Dermis blood vessel endothelial cell (primary cell): ENCODE results near the gene FGGY. TPM values are rescaled to one million over a fixed set of nuclear protein-coding genes. Genes with fewer than 3 reads are reported as not detected.
"Not testable (repeated sequence)": the region's sequence is repeated elsewhere in the genome, so short reads cannot be mapped to it uniquely, and the experiment has no call there.

Experiments
- DNase-seq: peaks from one replicate; pipeline ENCODE4 v3.0.0; 2010
- total RNA-seq: library from RNA; depleted of rRNA; stranded (reverse); fragments of >200 nt; gene quantifications from 2 replicates; pipeline ENCODE4 v1.2.3, GENCODE V29; 2014

The FGGY gene
- total RNA-seq, 1 donor from 2014 or later: 7.3 TPM

DNA sequence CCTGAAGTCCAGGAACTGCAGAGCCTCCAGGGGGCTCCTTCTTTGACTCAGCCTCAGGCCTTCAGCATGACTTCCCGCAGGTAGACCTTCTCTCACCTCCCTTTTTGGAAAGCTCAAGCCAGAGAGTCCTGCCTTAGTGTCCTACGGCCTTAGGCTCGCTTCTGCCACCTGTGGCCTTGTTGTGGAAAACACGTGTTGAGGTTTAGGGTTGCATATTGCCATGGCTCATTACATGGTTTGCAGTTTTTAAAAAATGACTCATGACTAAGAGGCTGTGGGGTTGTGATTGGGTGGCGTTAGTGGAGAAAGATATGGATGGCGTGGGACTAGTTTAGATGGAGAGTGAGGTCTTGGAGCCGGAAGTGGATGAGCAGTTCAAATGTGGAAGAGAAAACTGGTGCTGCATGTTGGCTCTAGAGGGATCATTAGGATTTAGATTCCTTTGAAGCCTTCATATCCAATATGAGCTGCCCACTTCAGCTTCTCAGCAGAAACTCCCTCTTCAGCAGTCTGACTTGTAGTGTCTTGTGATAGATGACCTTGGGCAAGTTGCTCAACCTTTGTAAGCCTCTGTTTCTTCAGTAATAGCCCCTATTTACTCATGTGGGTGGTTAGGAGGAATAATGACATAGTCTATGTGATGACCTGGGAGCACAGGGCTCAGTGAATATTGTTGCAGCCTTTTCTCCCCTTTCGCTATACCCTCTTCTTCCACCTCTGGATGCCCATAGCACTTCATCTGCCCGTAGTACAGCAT is 6.5 kb upstream of the FGGY start:
- peak; percentile 69 for DNase-seq

DNA sequence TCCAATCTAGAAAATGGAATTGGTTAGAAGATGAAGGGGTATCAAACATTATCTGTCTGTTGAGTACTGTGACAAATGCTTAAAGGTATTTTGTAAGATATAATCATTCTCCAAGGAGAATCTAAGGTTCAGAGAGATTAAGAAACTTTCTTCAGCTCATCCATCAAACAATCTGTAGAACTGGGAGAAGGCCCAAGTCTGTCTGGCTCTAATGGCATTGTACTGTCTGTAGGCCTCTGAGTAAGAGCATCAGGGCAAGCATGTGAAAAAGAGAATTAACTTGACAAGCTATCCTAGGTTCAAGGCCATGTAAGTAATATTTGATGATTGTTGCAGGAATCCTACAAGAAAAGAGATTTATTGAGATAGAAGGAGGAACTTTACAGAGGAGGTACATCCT is 5.3 kb upstream of the FGGY start:
- no peak for DNase-seq

DNA sequence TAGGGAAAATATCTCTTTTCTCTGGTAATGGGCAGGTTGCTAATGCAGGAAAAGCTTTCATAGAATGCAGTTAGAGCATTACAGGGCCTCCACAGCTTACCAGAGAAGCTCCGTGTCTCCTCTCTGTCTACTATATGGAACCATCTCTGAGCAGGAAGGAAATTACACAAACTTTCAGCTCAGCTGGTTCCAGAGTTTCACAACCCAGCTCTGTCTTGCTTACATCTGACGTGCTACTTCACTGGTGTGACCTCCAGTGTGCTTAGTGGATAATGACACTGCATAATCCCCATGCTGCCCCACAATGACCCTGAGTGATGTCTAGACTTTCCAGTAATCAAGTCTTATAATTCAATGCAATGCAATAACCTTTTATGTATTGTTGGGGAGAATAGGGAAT is 4.3 kb upstream of the FGGY start:
- peak; percentile 86 for DNase-seq

DNA sequence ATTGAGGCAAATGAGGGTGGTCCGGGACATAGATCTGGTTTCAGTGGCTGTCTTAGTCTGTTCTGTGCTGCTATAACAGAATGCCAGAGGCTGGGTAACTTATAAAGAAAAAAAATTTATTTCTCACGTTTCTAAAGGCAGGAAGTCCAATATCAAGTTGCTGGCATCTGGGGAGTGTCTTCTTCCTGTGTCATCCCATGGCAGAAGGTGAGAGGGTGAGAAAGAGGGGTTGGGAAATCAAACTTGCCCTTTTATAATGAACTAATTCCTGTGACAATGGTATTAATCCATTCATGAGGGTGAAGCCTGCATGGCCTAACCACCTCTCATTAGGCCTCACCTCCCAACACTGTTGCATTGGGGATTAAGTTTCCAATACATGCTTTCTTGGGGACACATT is 3.7 kb upstream of the FGGY start:
- DNase-seq: no peak

DNA sequence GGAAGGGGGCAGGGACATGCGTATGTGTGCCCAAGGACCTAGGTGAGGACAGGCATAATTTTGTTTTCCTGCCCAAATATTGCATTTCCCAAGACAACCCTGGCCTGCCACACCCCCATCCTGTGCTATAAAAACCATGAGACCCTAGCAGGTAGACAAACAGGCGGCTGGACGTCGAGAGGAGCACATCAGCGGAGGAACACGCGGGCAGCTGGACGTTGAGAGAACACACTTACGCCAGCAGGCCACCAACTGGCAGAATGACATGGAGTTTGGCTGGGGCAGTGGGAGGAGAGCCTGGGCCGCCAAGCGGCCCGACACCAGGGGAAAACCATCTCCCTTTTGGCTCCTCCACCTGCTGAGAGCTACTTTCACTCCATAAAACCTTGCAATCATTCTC is 3.0 kb upstream of the FGGY start:
- DNase-seq: no peak

DNA sequence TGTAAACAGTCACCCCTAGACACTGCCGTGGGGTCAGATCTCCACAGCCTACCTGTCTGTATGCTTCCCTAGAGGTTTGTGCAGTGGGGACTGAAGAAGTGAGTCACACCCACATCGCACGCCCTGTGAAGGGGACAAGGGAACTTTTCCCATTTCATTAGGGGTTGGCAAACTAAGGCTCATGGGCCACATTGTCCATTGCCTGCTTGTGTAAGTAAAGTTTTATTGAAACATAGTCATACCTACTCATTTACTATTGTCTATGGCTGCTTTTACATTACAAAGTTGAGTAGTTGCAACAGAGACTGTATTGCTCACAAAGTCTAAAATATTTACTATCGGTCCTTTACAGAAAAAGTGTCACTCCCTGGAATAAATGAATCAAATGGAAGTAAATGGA is 2.5 kb upstream of the FGGY start:
- DNase-seq: no peak

DNA sequence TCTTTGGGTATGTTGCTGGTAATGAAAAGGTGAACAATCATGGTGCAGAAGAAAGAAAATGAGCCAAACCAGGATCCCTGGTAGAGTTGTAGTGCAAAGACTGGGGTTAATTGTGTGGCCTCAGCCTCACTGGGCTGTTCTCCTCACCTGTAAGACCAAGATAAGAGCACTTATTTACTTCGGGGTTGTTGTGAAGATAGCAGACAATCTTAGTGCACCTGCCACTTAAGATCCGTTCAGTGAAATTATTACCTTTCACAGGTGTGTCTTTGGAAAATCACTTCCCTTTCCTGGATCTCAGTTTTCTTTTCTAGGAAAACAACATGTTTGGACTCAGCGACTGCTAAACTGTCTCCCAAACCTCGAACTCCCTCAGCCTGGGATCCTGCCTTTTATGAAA is 1.3 kb upstream of the FGGY start:
- DNase-seq: no peak

DNA sequence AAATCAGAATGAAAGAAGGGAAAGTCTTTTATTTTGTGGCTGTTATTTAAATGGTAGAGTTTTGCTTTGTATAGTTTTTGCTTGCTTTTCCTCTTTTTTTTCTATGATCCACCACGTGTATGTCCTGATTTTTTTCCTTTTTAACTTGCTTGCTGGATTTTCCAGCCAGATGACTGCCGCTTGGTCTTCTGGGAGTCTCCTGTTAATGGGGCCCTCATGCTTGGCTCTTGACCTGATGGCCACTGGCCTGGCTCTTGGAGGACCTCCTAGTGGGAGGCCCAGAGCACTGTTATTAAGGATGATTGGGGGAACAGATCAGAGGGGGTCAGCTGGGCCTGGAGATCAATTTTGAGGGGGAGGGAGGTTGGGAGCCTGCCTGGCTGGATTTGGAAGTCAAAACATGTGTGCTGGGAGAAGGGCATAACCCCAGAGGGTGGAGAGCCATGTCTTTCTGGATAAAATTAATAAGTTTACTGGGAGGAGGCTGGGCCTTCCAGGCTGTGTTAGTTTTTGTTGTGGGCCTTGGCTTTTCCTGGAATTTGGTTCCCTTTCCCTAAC is 1.2 kb downstream of the FGGY start:
- DNase-seq: no peak

DNA sequence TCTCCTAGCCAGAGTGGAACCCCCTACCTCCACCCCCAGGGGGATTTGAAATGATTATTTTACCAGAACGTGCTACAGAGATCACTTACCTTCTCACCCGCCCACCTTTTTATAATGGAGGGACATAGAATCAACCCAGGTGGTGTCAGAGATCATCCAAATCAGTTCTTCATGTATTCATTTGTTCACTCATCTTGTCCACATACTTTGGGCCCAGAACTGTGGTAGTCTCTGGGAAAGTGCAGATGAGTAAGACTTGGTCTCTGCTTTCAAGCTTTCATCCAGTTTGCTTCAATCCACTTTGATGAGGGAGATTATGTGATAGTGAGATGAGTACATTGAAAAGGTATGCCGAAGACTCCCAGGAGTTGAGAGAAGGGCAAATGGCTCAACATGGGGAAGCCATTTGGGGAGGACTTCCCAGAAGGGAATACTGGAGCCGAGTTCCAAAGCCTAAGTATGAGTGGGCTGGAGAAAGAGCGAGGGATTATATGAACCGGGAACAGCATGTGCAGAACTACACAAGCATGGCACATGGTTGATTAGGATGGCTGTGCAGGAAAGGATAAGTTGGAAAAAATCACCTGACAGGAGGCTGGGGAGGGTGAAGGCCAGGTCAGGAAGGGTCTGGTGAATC is 1.9 kb downstream of the FGGY start:
- no peak for DNase-seq

DNA sequence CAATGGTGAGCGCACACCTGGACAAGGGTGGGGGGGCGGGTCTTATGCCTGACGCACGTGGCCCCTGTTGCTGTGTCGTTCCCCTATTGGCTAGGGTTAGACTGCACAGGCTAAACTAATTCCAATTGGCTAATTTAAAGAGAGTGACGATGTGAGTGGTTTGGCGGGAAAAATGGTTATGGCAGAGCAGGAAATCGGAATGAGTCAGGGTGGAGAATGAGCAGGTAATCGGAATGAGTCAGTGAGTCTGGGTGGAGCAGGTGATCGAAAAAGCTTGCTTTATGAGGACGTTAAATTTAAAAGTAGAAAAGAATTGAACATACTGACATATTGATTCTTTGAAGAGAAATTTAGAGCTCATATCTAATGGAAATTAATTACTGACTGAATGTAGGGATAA is 2.8 kb downstream of the FGGY start:
- not testable (repeated sequence) for DNase-seq

DNA sequence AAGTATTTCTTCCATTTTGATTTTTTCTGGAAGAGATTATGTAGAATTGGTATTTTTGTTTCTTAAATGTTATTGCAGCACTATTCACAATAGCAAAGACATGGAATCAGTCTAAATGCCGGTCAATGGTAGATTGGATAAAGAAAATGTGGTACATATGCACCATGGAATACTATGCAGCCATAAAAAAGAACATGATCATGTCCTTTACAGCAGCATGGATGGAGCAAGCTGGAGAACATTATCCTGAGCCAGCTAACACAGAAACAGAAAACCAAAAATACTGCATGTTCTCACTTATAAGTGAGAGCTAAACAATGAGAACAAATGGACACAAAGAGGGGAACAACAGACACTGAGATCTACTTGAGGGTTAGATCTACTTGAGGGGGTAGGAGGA is 5.4 kb downstream of the FGGY start:
- no peak for DNase-seq

DNA sequence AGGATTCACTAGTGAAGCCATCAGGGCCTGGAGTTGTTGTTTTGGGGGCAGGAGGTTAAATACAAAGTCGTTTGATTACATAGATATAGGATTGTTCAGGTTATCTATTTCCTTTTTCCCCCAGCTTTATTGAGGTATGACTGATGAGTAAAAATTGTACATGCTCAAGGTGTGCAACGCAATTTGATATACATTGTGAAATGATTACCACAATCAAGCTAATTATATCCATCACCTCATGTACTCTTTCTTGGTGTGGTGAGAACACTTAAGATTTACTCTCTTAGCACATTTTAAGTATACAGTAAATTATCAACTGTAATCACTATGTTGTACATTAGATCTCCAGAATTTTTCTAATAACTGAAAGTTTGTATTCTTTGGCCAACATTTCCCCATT is 6.0 kb downstream of the FGGY start:
- DNase-seq: no peak

DNA sequence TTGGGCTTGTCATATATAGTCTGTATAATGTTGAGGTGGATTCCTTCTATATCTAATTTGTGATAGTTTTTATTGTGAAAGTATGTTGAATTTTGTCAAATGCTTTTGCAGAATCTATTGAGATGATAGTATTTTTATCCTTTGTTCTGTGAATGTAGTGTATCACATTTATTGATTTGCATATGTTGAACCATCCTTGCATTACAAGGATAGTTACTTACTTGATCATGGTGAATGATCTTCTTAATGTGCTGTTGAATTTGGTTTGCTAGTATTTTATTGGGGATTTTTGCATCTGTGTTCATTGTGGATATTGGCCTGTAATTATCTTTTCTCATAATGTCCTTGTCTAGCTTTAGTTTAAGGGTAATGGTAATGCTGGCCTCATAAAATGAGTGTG is 8.3 kb downstream of the FGGY start:
- no peak for DNase-seq

DNA sequence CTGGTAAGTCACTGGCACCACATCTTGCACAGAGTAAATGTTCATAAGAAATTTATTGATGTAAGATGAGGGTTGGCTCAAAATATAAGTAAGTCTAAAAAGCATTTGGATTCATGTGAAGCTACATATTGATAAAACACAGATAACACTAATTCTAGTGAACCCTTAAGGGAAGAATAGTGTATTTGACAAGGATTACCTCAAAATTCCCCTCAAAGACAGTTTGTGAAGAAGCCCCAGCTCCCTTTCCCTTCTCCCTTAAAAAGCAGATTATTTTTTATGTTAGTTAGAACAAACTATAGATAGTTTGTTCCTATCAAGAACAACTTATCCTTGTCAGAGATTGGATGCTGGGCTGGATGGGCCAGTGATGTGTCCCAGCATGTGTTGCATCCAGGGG is 10.7 kb downstream of the FGGY start:
- DNase-seq: no peak

DNA sequence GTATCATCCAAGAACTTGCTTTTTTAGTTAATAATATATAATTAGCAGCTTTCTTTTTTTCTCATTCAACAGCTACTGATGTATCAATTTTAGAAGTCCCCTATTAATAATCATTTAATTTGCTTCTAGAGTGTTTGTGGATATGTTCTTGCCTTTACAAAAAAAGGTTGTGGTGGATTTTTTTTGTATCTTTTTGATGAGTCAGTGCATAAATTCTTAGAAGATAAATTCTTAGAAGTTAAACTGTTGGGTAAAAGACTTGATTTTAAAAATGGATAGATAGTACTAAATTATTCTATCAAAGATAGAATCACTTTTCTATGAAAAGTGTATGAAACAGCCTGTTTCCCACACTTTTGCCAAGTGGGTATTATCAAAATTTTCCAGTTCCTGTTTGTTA is 11.9 kb downstream of the FGGY start:
- no peak for DNase-seq

DNA sequence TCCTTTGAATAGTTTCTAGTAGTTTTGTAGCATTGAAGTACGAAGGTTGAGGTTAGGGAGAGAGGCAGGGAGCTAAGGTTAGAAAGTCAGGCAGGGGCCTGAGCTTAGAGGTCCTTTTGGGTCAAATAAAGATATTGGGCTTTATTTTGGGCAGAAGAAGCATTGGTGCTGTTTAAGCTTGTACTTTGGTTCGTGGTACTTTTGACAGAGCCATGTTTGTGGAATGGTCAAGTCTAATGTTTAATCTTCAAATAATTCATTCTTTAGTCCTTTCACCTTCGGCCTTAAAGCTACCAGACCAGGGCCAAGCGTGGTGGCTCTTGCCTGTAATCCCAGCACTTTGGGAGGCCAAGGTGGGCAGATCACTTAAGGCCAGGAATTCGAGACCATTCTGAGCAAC is 12.5 kb downstream of the FGGY start:
- no peak for DNase-seq

DNA sequence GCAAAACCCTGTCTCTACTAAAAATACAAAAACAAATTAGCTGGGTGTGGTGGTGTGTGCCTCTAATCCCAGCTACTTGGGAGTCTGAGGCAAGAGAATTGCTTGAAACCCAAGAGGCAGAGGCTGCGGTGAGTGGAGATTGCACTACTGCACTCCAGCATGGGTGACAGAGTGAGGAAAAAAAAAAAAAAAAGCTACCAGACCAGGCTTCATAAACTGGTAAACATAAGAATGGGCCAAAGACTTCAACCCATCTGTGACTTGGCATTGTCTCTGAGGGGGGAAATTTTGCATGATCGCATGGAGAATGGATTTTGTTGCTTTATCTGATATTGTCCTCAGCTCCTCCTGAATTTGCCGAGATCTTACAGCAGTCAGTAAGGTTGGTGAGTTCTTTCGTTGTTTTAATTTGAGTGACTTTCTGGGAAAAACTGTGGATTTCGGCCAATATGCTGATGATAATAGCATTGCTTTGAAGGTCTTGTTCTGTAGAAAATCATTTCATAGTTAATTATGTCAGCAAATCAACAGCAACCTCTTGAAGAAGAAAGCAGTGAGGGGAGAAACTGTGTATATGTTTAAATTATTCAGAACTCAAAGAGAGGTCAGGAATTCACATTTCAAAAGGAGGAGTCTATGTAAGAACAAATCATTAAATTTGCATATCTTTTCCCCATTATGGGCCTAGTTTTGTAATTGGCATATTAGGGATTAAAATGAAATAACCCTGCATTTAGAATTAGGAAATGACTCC is 13.1 kb downstream of the FGGY start:
- no peak for DNase-seq

DNA sequence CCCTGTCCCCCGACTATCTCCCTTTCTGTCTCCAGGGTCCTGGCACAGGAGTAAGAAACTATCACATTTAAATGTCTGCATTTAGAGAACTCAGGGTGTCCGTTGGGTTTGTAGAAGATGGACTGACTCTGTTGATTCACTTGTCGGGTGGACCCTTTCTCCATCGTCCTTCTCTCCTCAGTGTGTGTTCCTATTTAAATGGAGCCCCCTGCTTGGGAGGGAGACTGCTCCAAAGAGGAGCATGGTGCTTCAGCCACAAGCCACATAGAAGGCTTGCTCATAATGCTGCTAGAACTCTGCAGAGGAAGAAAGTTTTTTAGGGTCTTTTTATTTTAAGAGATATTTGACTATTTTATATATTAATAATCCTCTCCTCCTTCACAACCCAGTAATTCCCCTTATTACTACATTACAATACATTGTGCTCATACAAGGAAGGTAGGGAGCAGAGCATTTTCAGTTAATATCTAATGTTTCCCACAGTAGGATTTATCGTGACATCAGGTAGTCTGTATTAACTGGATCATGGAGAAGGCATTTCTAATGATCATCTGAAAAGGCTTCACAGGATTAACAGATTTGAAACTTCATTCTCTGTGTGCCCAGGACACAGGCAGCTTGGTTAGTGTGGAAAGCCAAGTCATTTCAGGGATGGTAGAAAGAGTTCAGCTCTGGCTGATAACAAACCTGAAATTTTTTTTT is 13.8 kb downstream of the FGGY start:
- no peak for DNase-seq

DNA sequence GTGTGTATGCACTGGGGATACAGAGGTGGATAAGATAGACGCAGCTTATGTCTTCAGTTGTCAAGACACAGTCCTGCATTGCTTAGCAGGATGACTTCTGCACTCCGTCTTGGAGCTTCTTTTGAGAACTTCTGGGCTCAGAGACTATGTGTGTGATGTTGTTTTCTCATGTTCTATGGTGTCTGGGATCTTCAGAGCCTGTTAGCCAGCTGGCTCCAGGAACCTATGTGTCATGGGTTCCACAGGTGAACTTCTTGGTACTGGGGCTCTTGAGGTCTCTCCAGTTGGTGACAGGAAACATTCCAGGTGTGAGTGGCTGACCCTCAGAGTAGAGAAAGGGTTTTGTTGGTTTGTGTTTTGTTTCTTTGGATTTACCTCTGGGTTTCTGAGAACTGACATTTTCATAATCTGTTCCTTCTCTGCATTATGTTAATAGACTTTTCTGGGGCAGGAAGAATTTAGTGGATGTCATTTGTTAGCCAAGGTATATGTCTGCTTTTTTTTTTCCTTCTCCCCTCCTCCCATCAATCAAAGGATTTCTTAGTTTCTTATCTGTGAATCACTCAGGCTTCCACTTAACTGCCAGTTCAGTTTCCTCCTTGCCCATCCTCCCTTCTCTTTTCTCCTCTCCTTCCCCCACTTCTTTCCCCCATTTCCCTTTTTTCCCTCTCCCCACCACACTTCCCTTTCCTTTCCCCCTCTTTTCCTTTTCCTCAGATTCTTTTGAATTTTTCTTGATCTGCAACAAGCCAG is 18.1 kb downstream of the FGGY start:
- no peak for DNase-seq

DNA sequence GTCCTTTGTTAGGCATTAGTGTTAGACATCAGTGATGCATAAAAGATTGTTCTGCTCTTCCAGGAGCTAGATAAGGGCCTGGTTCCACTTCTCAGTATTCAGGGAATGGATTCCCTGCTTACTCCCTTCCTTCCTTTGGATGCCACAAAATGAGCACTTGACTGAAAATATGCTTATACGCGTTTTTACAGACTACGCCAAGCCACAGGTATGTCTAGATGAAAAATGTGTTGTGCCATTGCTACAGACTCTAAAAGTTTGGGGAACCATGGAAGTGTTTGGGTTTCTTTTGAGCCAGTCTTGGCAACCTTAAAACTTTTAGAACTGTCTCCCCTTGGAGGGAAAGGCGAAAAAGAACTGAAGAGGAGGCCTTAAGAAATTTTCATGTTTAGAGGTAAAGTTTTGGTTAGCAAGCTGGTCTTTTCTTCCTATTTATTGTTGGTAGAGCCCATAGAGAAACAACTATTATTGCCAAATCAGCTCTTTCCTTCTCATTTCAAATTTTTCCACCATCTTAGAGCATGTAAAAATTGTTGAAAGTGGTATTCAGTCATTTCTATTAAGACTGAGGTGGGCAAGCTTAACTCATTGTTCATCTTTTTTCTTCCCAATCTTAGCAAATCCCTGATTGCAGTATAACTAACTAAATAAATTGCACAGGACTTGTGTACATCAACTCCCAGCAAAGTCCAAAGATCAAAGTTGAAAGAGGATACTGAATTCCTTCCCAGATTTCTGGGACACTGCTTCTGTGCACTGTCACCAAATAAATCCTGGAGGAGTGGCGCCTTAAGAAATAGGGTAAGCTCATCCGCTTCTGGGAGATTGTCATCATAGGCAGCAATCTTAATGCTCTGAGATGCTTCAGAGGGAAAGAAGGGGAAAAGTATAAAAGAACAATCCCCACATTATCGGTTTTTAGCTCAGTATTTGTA is 18.9 kb downstream of the FGGY start:
- no peak for DNase-seq

DNA sequence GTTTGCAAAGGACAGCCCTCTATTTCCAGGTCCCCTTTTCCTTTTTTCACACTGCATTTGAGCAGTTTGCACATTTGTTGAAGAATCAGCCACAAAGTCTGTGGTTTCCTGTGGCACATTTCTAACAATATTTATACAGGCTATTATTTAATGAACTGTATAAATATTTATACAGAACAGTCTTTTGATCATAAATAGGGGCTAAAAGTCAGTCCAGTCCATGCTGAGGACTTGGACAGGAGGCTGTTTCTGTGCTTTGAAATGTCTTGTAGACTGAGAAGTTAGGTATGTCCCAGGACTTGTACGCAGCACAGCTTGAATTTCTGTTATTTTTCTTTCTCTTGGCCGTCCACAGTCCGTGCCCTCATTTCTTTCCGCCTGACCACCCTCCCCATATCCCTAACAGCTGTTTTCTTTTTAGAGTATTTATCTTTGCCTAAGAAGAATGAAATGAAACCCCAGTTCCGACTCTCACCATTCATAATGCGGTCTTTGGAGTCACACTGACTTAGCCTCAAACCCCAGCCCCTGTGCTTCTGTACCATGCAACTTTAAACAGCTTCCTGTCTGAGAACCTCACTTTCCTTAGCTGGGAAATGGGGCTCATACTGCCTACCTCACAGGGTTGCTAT is 19.7 kb downstream of the FGGY start:
- peak; percentile 17 for DNase-seq
